A549 (cell line): ENCODE measurements around the gene DUSP2. TPM values are rescaled to one million over a fixed set of nuclear protein-coding genes. Genes with fewer than 3 reads are reported as not detected.

Experiments
- ATAC-seq, 2 experiments: fragments of 200-7000 bp in 1 of 2; fragments of >200 bp in 1 of 2; cut with Nextera tagmentation in 1 of 2; cut with Tn5 transposase in 1 of 2; 3 replicates each; pipeline versions ENCODE4 v1.8.0 to v1.9.1; 2018 to 2020; ENCODE audit warnings: mild to moderate bottlenecking in 1 of 2, moderate library complexity in 1 of 2
- CTCF ChIA-PET: fragments of 300-600 bp; sonication (Branson Sonifier 250); formaldehyde crosslinking; extraction: SDS; loops from one replicate; lab custom pipeline; 2021; ENCODE audit warnings: antibody characterized with exemption, inconsistent platforms; lab: Yijun Ruan, JAX
- POLR2A ChIA-PET: fragments of 350-600 bp; formaldehyde crosslinking; extraction: SDS; loops from one replicate; lab custom pipeline; 2021; ENCODE audit warnings: antibody characterized with exemption, inconsistent platforms; lab: Yijun Ruan, JAX
- DNase-seq, 2 experiments: peaks; one replicate each; pipeline versions ENCODE4 v3.0.0 to v3.0.0-alpha.2; 2011 to 2016; ENCODE audit warnings: low read depth in 1 of 2, low spot score in 1 of 2
- FAIRE-seq: peaks from 2 replicates; lab custom pipeline; 2011; peaks lifted over from hg19 to GRCh38; lab: Jason Lieb, UNC
- H3K27ac ChIP-seq, 2 experiments: fragments of >200 bp; sonication (Bioruptor Twin); formaldehyde crosslinking; 3 replicates each; pipeline ENCODE4 v1.5.1; 2016 to 2017
- H3K4me1 ChIP-seq: fragments of >200 bp; sonication (Bioruptor Twin); formaldehyde crosslinking; 3 replicates; pipeline ENCODE4 v1.6.1; 2016
- H3K4me2 ChIP-seq: fragments of >200 bp; sonication (Bioruptor Twin); formaldehyde crosslinking; 3 replicates; pipeline ENCODE4 v1.6.1; 2016
- H3K4me3 ChIP-seq: fragments of >200 bp; sonication (Bioruptor Twin); formaldehyde crosslinking; 3 replicates; pipeline ENCODE4 v1.5.1; 2016
- H3K9me3 ChIP-seq: fragments of >200 bp; sonication (Bioruptor Twin); formaldehyde crosslinking; 3 replicates; pipeline ENCODE4 v1.6.1; 2016
- ATOH8 ChIP-seq: fragments of 250-450 bp; sonication (Bioruptor Pico); IDR thresholded peaks from 2 replicates; pipeline ENCODE4 v1.5.0; 2020; ENCODE audit warnings: low read depth, mild to moderate bottlenecking, moderate library complexity
- CBX2 ChIP-seq: fragments of 200-600 bp; sonication (generic); IDR thresholded peaks from 2 replicates; pipeline ENCODE4 v1.6.1; 2016; ENCODE audit warnings: low read depth, mild to moderate bottlenecking, borderline replicate concordance
- EP300 ChIP-seq, 2 experiments: fragments of >200 bp; sonication (Bioruptor Twin); formaldehyde crosslinking; IDR thresholded peaks; 2 replicates in 1 of 2; 3 replicates in 1 of 2; pipeline ENCODE4 v1.6.1; 2016 to 2017
- ESRRA ChIP-seq: fragments of 150-350 bp; IDR thresholded peaks from 2 replicates; pipeline ENCODE4 v1.6.1; 2014; ENCODE audit warnings: mild to moderate bottlenecking, low read length, borderline replicate concordance
- FOSL2 ChIP-seq, 2 experiments: fragments of 450-650 bp in 1 of 2; fragments of >200 bp in 1 of 2; sonication (Bioruptor Twin) in 1 of 2; formaldehyde crosslinking; IDR thresholded peaks; 2 replicates each; pipeline versions ENCODE4 v1.5.0 to v1.6.1; 2016 to 2020; ENCODE audit warnings: mild to moderate bottlenecking in 1 of 2, moderate library complexity in 1 of 2
- GATA3 ChIP-seq: IDR thresholded peaks from 2 replicates; pipeline ENCODE4 v1.6.1; 2012; ENCODE audit warnings: borderline replicate concordance
- HEYL ChIP-seq: fragments of 250-450 bp; sonication (Bioruptor Pico); IDR thresholded peaks from 2 replicates; pipeline ENCODE4 v1.8.0; 2021; ENCODE audit warnings: mild to moderate bottlenecking, moderate library complexity
- HOXA7 ChIP-seq: fragments of 250-450 bp; sonication (Bioruptor Pico); IDR thresholded peaks from 2 replicates; pipeline ENCODE4 v1.5.0; 2020; ENCODE audit warnings: mild to moderate bottlenecking, moderate library complexity
- JUNB ChIP-seq: fragments of >200 bp; sonication (Bioruptor Twin); formaldehyde crosslinking; IDR thresholded peaks from 2 replicates; pipeline ENCODE4 v1.6.1; 2016
- KDM5A ChIP-seq: fragments of 200-600 bp; sonication (generic); IDR thresholded peaks from 2 replicates; pipeline ENCODE4 v1.6.1; 2016; ENCODE audit warnings: antibody characterized with exemption, mild to moderate bottlenecking
- MAZ ChIP-seq: fragments of 150-350 bp; IDR thresholded peaks from 2 replicates; pipeline ENCODE4 v1.6.1; 2014; ENCODE audit warnings: antibody characterized with exemption, low read depth, low read length, borderline replicate concordance
- MYC ChIP-seq: IDR thresholded peaks from 2 replicates; pipeline ENCODE4 v1.6.1; 2012; ENCODE audit warnings: mild to moderate bottlenecking, inconsistent platforms, low read length, improper control_type of control experiment, borderline replicate concordance
- NPAS2 ChIP-seq: fragments of 250-450 bp; sonication (Bioruptor Pico); IDR thresholded peaks from 2 replicates; pipeline ENCODE4 v1.8.0; 2022; ENCODE audit warnings: mild to moderate bottlenecking, moderate library complexity, borderline replicate concordance
- NR3C1 ChIP-seq: fragments of >200 bp; sonication (Bioruptor Twin); formaldehyde crosslinking; IDR thresholded peaks from 3 replicates; pipeline ENCODE4 v1.6.1; 2017
- POLR2A ChIP-seq: IDR thresholded peaks from 2 replicates; pipeline ENCODE4 v1.6.1; 2012; ENCODE audit warnings: mild to moderate bottlenecking, low read length
- RNF2 ChIP-seq: fragments of 200-600 bp; sonication (generic); IDR thresholded peaks from 2 replicates; pipeline ENCODE4 v1.6.1; 2016; ENCODE audit warnings: low read depth, mild to moderate bottlenecking, antibody characterized with exemption, moderate library complexity, borderline replicate concordance
- SMC3 ChIP-seq: fragments of >200 bp; sonication (Bioruptor Twin); formaldehyde crosslinking; IDR thresholded peaks from 3 replicates; pipeline ENCODE4 v1.6.1; 2018; ENCODE audit warnings: inconsistent platforms
- ZFP36 ChIP-seq: fragments of 450-650 bp; IDR thresholded peaks from 2 replicates; pipeline ENCODE4 v1.6.1; 2014; ENCODE audit warnings: borderline replicate concordance; ENCODE audit not compliant: partially characterized antibody
- ZSCAN20 ChIP-seq: fragments of 250-450 bp; sonication (Bioruptor Pico); IDR thresholded peaks from 2 replicates; pipeline ENCODE4 v1.8.0; 2022; ENCODE audit warnings: mild to moderate bottlenecking, moderate library complexity
- WGBS: methylation state at CpG from one replicate; pipeline ENCODE4 v1.1.6; 2017; ENCODE audit errors: missing lambda C conversion rate; 5-methylcytosine and 5-hydroxymethylcytosine counted together
- polyA plus RNA-seq, 4 experiments: library from polyadenylated mRNA; depleted of rRNA in 3 of 4; stranded (reverse); fragments of >200 nt; fragmentation: RNase III in 1 of 4; extraction: RNeasy Plus Mini Kit Qiagen cat#74134 plus additional on column Dnase treatment in 1 of 4; gene quantifications; 2 replicates in 3 of 4; 3 replicates in 1 of 4; pipeline ENCODE4 v1.2.3, GENCODE V29; 2011 to 2017
- TF ChIP-seq, protein P1 (sequence below): IDR thresholded peaks from 2 replicates; pipeline ENCODE4 v1.6.1; 2012

DUSP2 gene
- polyA plus RNA-seq, 2 of the 4 experiments (the other 2 are of a cell fraction) = 0.26 to 0.27 TPM

DNA sequence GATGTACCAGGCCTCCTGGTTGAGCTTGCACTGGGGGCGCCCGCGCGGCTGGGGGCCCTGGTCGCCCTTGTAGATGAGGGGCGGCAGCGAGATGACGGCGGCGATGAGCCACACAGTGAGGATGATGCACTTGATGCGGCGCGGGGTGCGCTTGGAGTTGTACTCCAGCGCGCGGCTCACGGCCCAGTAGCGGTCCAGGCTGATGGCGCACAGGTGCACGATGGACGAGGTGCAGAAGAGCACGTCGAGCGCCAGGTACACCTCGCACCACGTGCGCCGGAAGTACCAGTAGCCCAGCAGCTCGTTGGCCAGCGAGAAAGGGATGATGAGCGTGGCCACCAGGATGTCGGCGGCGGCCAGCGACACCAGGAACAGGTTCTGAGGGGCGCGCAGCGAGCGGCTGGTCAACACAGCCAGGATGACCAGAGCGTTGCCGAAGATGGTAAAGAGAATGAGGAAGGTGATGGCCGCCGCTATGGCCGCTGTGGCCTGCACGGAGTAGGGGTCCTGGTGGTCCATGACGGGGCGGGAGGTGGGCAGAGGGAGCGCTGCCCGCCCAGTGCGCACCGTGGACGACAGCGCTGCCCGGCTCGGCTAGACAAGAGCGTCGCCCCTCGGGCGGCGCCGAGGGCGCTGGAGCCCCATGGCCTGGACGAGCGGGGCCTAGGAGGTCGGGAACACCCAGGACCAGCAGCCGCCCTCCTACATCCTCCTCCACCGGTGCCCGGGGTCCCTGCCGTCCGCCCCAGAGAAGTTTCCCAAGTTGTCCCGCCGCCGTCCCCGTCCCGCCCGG, 29.4 kb downstream of the DUSP2 start (continued):
- TF ChIP-seq NPAS2 (CRISPR knock-in tag) (no peak), ZSCAN20 (CRISPR knock-in tag) (no peak), HEYL (CRISPR knock-in tag) (no peak), NR3C1 (no peak), POLR2A (no peak), FOSL2 (IDR thresholded peaks at IDR 0.05) (no peak), FOSL2 (CRISPR knock-in tag; IDR thresholded peaks at IDR 0.05) (no peak), GATA3 (no peak), CBX2 (no peak), KDM5A (no peak)

DNA sequence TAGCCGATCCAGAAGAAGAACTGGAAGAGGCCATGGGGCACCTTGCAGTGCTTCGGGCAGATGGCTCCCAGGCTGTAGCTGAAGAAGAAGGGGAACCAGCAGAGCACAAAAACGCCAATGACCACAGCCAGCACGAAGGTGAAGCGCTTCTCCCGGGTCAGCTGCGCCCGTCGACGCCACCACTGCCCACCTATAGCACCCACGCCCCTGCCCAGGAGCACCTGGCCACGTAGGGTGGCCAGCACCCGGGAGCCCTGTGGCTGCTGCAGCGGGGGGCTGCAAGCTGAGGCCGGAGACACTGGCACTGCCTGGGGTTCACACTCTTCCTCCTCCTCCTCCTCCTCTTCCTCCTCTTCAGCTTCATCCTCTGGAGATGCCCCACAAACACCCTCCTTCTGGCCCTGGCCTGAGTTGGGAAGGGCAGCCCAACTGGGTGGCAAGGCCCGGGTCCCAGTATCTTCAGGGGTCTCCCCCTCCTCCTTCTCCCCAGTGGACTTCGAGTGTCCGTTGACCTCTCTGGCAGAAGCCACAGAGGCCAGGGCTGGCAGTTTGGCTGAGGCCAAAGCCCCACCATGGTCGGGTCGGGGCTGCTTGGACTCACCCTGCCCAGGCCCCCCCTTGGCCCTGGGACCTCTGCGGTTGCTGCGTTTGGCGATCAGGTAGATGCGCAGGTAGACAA, 30.2 kb downstream of the DUSP2 start:
- DNase-seq = no peak
- H3K4me3 ChIP-seq = no peak overlapping the region
- CTCF ChIA-PET = interaction anchor here (0.9 to 9.6 kb wide), 3 partner anchors 13 to 59 kb away, joined by 3 to 126 read pairs (median 5); partner anchors contain the start of gene ASTL
- no peak for FAIRE-seq
- TF ChIP-seq MYC = no peak
- TF ChIP-seq HOXA7 (CRISPR knock-in tag) = no peak
- TF ChIP-seq SMC3 = no peak
- no peak for TF ChIP-seq KDM5A
- no peak for TF ChIP-seq RNF2
- TF ChIP-seq GATA3 = no peak
- TF ChIP-seq, protein P1, sequence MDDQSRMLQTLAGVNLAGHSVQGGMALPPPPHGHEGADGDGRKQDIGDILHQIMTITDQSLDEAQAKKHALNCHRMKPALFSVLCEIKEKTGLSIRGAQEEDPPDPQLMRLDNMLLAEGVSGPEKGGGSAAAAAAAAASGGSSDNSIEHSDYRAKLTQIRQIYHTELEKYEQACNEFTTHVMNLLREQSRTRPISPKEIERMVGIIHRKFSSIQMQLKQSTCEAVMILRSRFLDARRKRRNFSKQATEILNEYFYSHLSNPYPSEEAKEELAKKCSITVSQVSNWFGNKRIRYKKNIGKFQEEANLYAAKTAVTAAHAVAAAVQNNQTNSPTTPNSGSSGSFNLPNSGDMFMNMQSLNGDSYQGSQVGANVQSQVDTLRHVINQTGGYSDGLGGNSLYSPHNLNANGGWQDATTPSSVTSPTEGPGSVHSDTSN = no peak
- no peak for TF ChIP-seq JUNB
- TF ChIP-seq MAZ = no peak
- TF ChIP-seq ZFP36 = no peak
- no peak for TF ChIP-seq EP300 (IDR thresholded peaks at IDR 0.05)
- POLR2A ChIA-PET = no interaction called here
- no peaks in the 10 kb centered on the region for H3K9me3 ChIP-seq
- H3K4me2 ChIP-seq = no peak overlapping the region
- no peak overlapping the region for H3K27ac ChIP-seq
- 91% methylated on average over 10 of the region's 24 CpGs for WGBS
- ATAC-seq = no peak
- H3K4me1 ChIP-seq = peaks cover 4% of the 10 kb centered on the region; the same call in 2 of the 3 replicates

DNA sequence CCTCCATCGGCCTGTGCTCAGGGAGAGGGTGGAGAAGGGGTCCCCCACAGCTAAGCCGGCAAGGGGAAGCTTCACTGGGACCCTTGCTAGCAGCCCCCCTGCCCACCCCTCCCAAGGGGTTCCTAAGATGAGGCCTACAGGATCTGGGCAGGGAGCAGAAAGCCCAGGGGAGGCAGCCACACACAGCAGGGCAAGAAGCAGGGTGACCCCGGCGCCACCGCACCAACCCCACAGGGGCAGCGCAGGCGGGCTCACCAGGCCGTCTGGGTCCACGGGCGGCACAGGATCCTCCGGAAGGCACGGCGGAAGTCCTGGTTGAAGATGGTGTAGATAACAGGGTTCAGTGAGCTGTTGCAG, 30.7 kb downstream of the DUSP2 start:
- no peak overlapping the region for H3K4me2 ChIP-seq
- FAIRE-seq = no peak
- no peak for TF ChIP-seq ESRRA
- no peak for TF ChIP-seq ATOH8 (CRISPR knock-in tag)
- TF ChIP-seq, all 56 proteins: peak for 0
- Histone ChIP-seq H3K27ac (no peak overlapping the region), H3K4me1 (peaks cover 4% of the 10 kb centered on the region; the same call in 2 of the 3 replicates), H3K4me3 (no peak overlapping the region), H3K9me3 (no peaks in the 10 kb centered on the region)
- ATAC-seq (no peak), DNase-seq (no peak)
- 90% methylated on average over 10 of the region's 13 CpGs for WGBS
- ChIA-PET CTCF (interaction anchor here (0.9 to 9.6 kb wide), 3 partner anchors 13 to 60 kb away, joined by 3 to 126 read pairs (median 5); partner anchors contain the start of gene ASTL), POLR2A (no interaction called here)
